ENCODE data around the gene RPS6KA5.
"Not testable (repeated sequence)": the region's sequence is repeated elsewhere in the genome, so short reads cannot be mapped to it uniquely, and the experiment has no call there.

RPS6KA5 gene

GRCh38 chr14:91029456-91030217 is 30.8 kb downstream of the RPS6KA5 start:
- H3K27ac ChIP-seq (ENCODE audit: low read length): no peak overlapping the region
- no peak overlapping the region for H3K9ac ChIP-seq (ENCODE audit: low read length in 2 of 2)
- H3K36me3 ChIP-seq (ENCODE audit: control insufficient read depth in 2 of 2, insufficient read depth in 2 of 2, low read length in 2 of 2): no peaks in the 10 kb centered on the region
- H3K27me3 ChIP-seq (ENCODE audit: control insufficient read depth in 1 of 2, insufficient read depth in 2 of 2, low read length in 2 of 2): no peaks in the 10 kb centered on the region
- H3K4me1 ChIP-seq (ENCODE audit: control insufficient read depth, insufficient read depth, low read length): peaks cover 11% of the 10 kb centered on the region
- no peaks in the 10 kb centered on the region for H3K9me3 ChIP-seq (ENCODE audit: control insufficient read depth in 2 of 2, low read length in 2 of 2)
- peak overlapping the region in 1 of 2 donors; percentile 20 for H3K4me3 ChIP-seq (ENCODE audit: low read length in 2 of 2)

GRCh38 chr14:91027561-91027960 is 32.9 kb downstream of the RPS6KA5 start:
- Histone ChIP-seq H3K27me3 (ENCODE audit: control insufficient read depth in 1 of 2, insufficient read depth in 2 of 2, low read length in 2 of 2) (no peaks in the 10 kb centered on the region), H3K9ac (ENCODE audit: low read length in 2 of 2) (no peak overlapping the region), H3K4me1 (ENCODE audit: control insufficient read depth, insufficient read depth, low read length) (peaks cover 11% of the 10 kb centered on the region), H3K4me3 (ENCODE audit: low read length in 2 of 2) (no peak overlapping the region), H3K9me3 (ENCODE audit: control insufficient read depth in 2 of 2, low read length in 2 of 2) (no peaks in the 10 kb centered on the region), H3K27ac (ENCODE audit: low read length) (peak overlapping the region; percentile 46), H3K36me3 (ENCODE audit: control insufficient read depth in 2 of 2, insufficient read depth in 2 of 2, low read length in 2 of 2) (no peaks in the 10 kb centered on the region)

- H3K9ac ChIP-seq (ENCODE audit: low read length in 2 of 2): peak overlapping the region in 1 of 2 donors; percentile 47
- H3K9me3 ChIP-seq (ENCODE audit: control insufficient read depth in 2 of 2, low read length in 2 of 2); H3K27me3 ChIP-seq (ENCODE audit: control insufficient read depth in 1 of 2, insufficient read depth in 2 of 2, low read length in 2 of 2); H3K27ac ChIP-seq (ENCODE audit: low read length); H3K4me1 ChIP-seq (ENCODE audit: control insufficient read depth, insufficient read depth, low read length); H3K36me3 ChIP-seq (ENCODE audit: control insufficient read depth in 2 of 2, insufficient read depth in 2 of 2, low read length in 2 of 2): not testable (repeated sequence)
- peak overlapping the region; percentile 45 to 77 for H3K4me3 ChIP-seq (ENCODE audit: low read length in 2 of 2)
Observed at GRCh38 chr14:91022622-91023028, 37.8 kb downstream of the RPS6KA5 start.

GRCh38 chr14:91021991-91022621 is 38.3 kb downstream of the RPS6KA5 start:
- H3K27me3 ChIP-seq (ENCODE audit: control insufficient read depth in 1 of 2, insufficient read depth in 2 of 2, low read length in 2 of 2): no peaks in the 10 kb centered on the region
- H3K9ac ChIP-seq (ENCODE audit: low read length in 2 of 2): peak overlapping the region in 1 of 2 donors; percentile 47
- peaks cover 10% of the 10 kb centered on the region for H3K4me1 ChIP-seq (ENCODE audit: control insufficient read depth, insufficient read depth, low read length)
- peak overlapping the region; percentile 45 to 77 for H3K4me3 ChIP-seq (ENCODE audit: low read length in 2 of 2)
- no peaks in the 10 kb centered on the region for H3K9me3 ChIP-seq (ENCODE audit: control insufficient read depth in 2 of 2, low read length in 2 of 2)
- H3K36me3 ChIP-seq (ENCODE audit: control insufficient read depth in 2 of 2, insufficient read depth in 2 of 2, low read length in 2 of 2): peaks cover 0 to 3% of the 10 kb centered on the region in 2 donors
- no peak overlapping the region for H3K27ac ChIP-seq (ENCODE audit: low read length)

GRCh38 chr14:91021115-91021514 is 39.3 kb downstream of the RPS6KA5 start:
- peaks cover 3% of the 10 kb centered on the region for H3K4me1 ChIP-seq (ENCODE audit: control insufficient read depth, insufficient read depth, low read length)
- no peak overlapping the region for H3K27ac ChIP-seq (ENCODE audit: low read length)
- H3K27me3 ChIP-seq (ENCODE audit: control insufficient read depth in 1 of 2, insufficient read depth in 2 of 2, low read length in 2 of 2): no peaks in the 10 kb centered on the region
- no peaks in the 10 kb centered on the region for H3K9me3 ChIP-seq (ENCODE audit: control insufficient read depth in 2 of 2, low read length in 2 of 2)
- no peak overlapping the region for H3K4me3 ChIP-seq (ENCODE audit: low read length in 2 of 2)
- H3K9ac ChIP-seq (ENCODE audit: low read length in 2 of 2): no peak overlapping the region
- H3K36me3 ChIP-seq (ENCODE audit: control insufficient read depth in 2 of 2, insufficient read depth in 2 of 2, low read length in 2 of 2): peaks cover 0 to 5% of the 10 kb centered on the region in 2 donors

GRCh38 chr14:91019673-91020072 is 40.8 kb downstream of the RPS6KA5 start:
- peaks cover 0 to 5% of the 10 kb centered on the region in 2 donors for H3K36me3 ChIP-seq (ENCODE audit: control insufficient read depth in 2 of 2, insufficient read depth in 2 of 2, low read length in 2 of 2)
- no peak overlapping the region for H3K27ac ChIP-seq (ENCODE audit: low read length)
- no peaks in the 10 kb centered on the region for H3K27me3 ChIP-seq (ENCODE audit: control insufficient read depth in 1 of 2, insufficient read depth in 2 of 2, low read length in 2 of 2)
- H3K4me1 ChIP-seq (ENCODE audit: control insufficient read depth, insufficient read depth, low read length): peaks cover 2% of the 10 kb centered on the region
- H3K9me3 ChIP-seq (ENCODE audit: control insufficient read depth in 2 of 2, low read length in 2 of 2): no peaks in the 10 kb centered on the region
- no peak overlapping the region for H3K9ac ChIP-seq (ENCODE audit: low read length in 2 of 2)
- H3K4me3 ChIP-seq (ENCODE audit: low read length in 2 of 2): no peak overlapping the region

GRCh38 chr14:91018481-91018880 is 42.0 kb downstream of the RPS6KA5 start:
- Histone ChIP-seq H3K9ac (ENCODE audit: low read length in 2 of 2) (no peak overlapping the region), H3K36me3 (ENCODE audit: control insufficient read depth in 2 of 2, insufficient read depth in 2 of 2, low read length in 2 of 2) (peaks cover 0 to 5% of the 10 kb centered on the region in 2 donors), H3K9me3 (ENCODE audit: control insufficient read depth in 2 of 2, low read length in 2 of 2) (no peaks in the 10 kb centered on the region), H3K27me3 (ENCODE audit: control insufficient read depth in 1 of 2, insufficient read depth in 2 of 2, low read length in 2 of 2) (no peaks in the 10 kb centered on the region), H3K4me1 (ENCODE audit: control insufficient read depth, insufficient read depth, low read length) (peaks cover 6% of the 10 kb centered on the region), H3K4me3 (ENCODE audit: low read length in 2 of 2) (no peak overlapping the region), H3K27ac (ENCODE audit: low read length) (no peak overlapping the region)

GRCh38 chr14:91016800-91017410 is 43.5 kb downstream of the RPS6KA5 start:
- Histone ChIP-seq H3K4me1 (ENCODE audit: control insufficient read depth, insufficient read depth, low read length) (peaks cover 12% of the 10 kb centered on the region), H3K9ac (ENCODE audit: low read length in 2 of 2) (no peak overlapping the region), H3K36me3 (ENCODE audit: control insufficient read depth in 2 of 2, insufficient read depth in 2 of 2, low read length in 2 of 2) (peaks cover 0 to 5% of the 10 kb centered on the region in 2 donors), H3K9me3 (ENCODE audit: control insufficient read depth in 2 of 2, low read length in 2 of 2) (no peaks in the 10 kb centered on the region), H3K4me3 (ENCODE audit: low read length in 2 of 2) (no peak overlapping the region), H3K27me3 (ENCODE audit: control insufficient read depth in 1 of 2, insufficient read depth in 2 of 2, low read length in 2 of 2) (no peaks in the 10 kb centered on the region), H3K27ac (ENCODE audit: low read length) (peak overlapping the region; percentile 46)

GRCh38 chr14:91015435-91015834 is 45.0 kb downstream of the RPS6KA5 start:
- Histone ChIP-seq H3K9me3 (ENCODE audit: control insufficient read depth in 2 of 2, low read length in 2 of 2) (no peaks in the 10 kb centered on the region), H3K27ac (ENCODE audit: low read length) (peak overlapping the region; percentile 53), H3K36me3 (ENCODE audit: control insufficient read depth in 2 of 2, insufficient read depth in 2 of 2, low read length in 2 of 2) (peaks cover 0 to 5% of the 10 kb centered on the region in 2 donors), H3K4me1 (ENCODE audit: control insufficient read depth, insufficient read depth, low read length) (peaks cover 12% of the 10 kb centered on the region), H3K4me3 (ENCODE audit: low read length in 2 of 2) (no peak overlapping the region), H3K27me3 (ENCODE audit: control insufficient read depth in 1 of 2, insufficient read depth in 2 of 2, low read length in 2 of 2) (no peaks in the 10 kb centered on the region), H3K9ac (ENCODE audit: low read length in 2 of 2) (peak overlapping the region in 1 of 2 donors; percentile 34)

- peak overlapping the region; percentile 27 to 63 for H3K4me3 ChIP-seq (ENCODE audit: low read length in 2 of 2)
- H3K27me3 ChIP-seq (ENCODE audit: control insufficient read depth in 1 of 2, insufficient read depth in 2 of 2, low read length in 2 of 2): no peaks in the 10 kb centered on the region
- peak overlapping the region; percentile 44 to 52 for H3K9ac ChIP-seq (ENCODE audit: low read length in 2 of 2)
- peaks cover 0 to 1% of the 10 kb centered on the region in 2 donors for H3K36me3 ChIP-seq (ENCODE audit: control insufficient read depth in 2 of 2, insufficient read depth in 2 of 2, low read length in 2 of 2)
- peak overlapping the region; percentile 68 for H3K27ac ChIP-seq (ENCODE audit: low read length)
- H3K9me3 ChIP-seq (ENCODE audit: control insufficient read depth in 2 of 2, low read length in 2 of 2): no peaks in the 10 kb centered on the region
- H3K4me1 ChIP-seq (ENCODE audit: control insufficient read depth, insufficient read depth, low read length): peaks cover 10% of the 10 kb centered on the region
Observed at GRCh38 chr14:91012045-91012444, 48.4 kb downstream of the RPS6KA5 start.

Measured in stomach smooth muscle (tissue), 2 donors.